Activated CD8-positive, alpha-beta T cell treated with anti-CD3 and anti-CD28 coated beads, Interleukin-2, amount 10 ng/mL, durations not matched to agents 7 days and 5 days (primary cell): Measurements from ENCODE around the gene FHOD1. TPM values are rescaled to one million over a fixed set of nuclear protein-coding genes. Genes with fewer than 3 reads are reported as not detected.

ENCODE experiments used
- ATAC-seq: fragments of 150-1000 bp; cut with Tn5 transposase; one replicate; pipeline ENCODE4 v1.10.0; 2021; ENCODE audit warnings: moderate library complexity
- CTCF ChIA-PET: fragments of 350-600 bp; sonication (Branson Sonifier 250); formaldehyde crosslinking; loops from one replicate; lab custom pipeline; 2021; ENCODE audit warnings: antibody characterized with exemption; lab: Charles Lee
- POLR2A ChIA-PET: fragments of 350-600 bp; sonication (Branson Sonifier 250); formaldehyde crosslinking; loops from one replicate; lab custom pipeline; 2021; ENCODE audit warnings: antibody characterized with exemption; lab: Charles Lee
- DNase-seq: peaks from one replicate; pipeline ENCODE4 v3.0.0-alpha.2; 2020
- H3K27ac Mint-ChIP-seq: one replicate; pipeline ENCODE4 v1.8.0; 2021; ENCODE audit warnings: mild to moderate bottlenecking, mixed read lengths
- H3K27me3 Mint-ChIP-seq: one replicate; pipeline ENCODE4 v1.8.0; 2021; ENCODE audit warnings: low read depth, mixed read lengths
- H3K36me3 Mint-ChIP-seq: one replicate; pipeline ENCODE4 v1.8.0; 2021; ENCODE audit warnings: low read depth, mixed read lengths
- H3K4me1 Mint-ChIP-seq: one replicate; pipeline ENCODE4 v1.8.0; 2021; ENCODE audit warnings: low read depth, mixed read lengths
- H3K4me3 Mint-ChIP-seq: one replicate; pipeline ENCODE4 v1.8.0; 2021; ENCODE audit warnings: mild to moderate bottlenecking, mixed read lengths
- H3K9me3 Mint-ChIP-seq: one replicate; pipeline ENCODE4 v1.8.0; 2022; ENCODE audit warnings: mixed read lengths; ENCODE audit not compliant: insufficient read depth
- total RNA-seq, 2 experiments: library from RNA; stranded (reverse); gene quantifications; one replicate each; pipeline ENCODE4 v1.2.3, GENCODE V29; 2021

FHOD1 gene
- total RNA-seq, 2 experiments from 2014 or later, result 93.4 to 101 TPM

- H3K27me3 Mint-ChIP-seq, result no peaks in the 10 kb centered on the region
- H3K27ac Mint-ChIP-seq, result no peak overlapping the region
- POLR2A ChIA-PET, result interaction anchor here (0.7 to 1.3 kb wide), 2 partner anchors 10 to 428 kb away, joined by 3 to 5 read pairs; no protein-coding TSS in a partner anchor
- peaks cover 46% of the 10 kb centered on the region for H3K36me3 Mint-ChIP-seq
- DNase-seq (no peak), ATAC-seq (no peak)
- H3K9me3 Mint-ChIP-seq, result no peaks in the 10 kb centered on the region
- CTCF ChIA-PET, result no interaction called here
- H3K4me1 Mint-ChIP-seq, result peaks cover 29% of the 10 kb centered on the region
- no peak overlapping the region for H3K4me3 Mint-ChIP-seq
Measured at GRCh38 chr16:67229906-67230808, 17.1 kb downstream of the FHOD1 start.

- no peaks in the 10 kb centered on the region for H3K9me3 Mint-ChIP-seq
- peaks cover 44% of the 10 kb centered on the region for H3K36me3 Mint-ChIP-seq
- peaks cover 41% of the 10 kb centered on the region for H3K4me1 Mint-ChIP-seq
- H3K27ac Mint-ChIP-seq, result no peak overlapping the region
- ChIA-PET POLR2A (no interaction called here), CTCF (interaction anchor here (5.9 kb wide), 1 partner anchor 17 kb away, joined by 64 read pairs; the partner anchor contains the start of genes FHOD1 and SLC9A5)
- no peaks in the 10 kb centered on the region for H3K27me3 Mint-ChIP-seq
- peak overlapping the region; percentile 19 for H3K4me3 Mint-ChIP-seq
- ATAC-seq, result no peak
- no peak for DNase-seq
Measured at GRCh38 chr16:67228905-67229304, 18.4 kb downstream of the FHOD1 start.

GRCh38 chr16:67228034-67228785 is 19.1 kb downstream of the FHOD1 start:
- ATAC-seq (no peak), DNase-seq (no peak)
- Mint-ChIP-seq H3K36me3 (peaks cover 39% of the 10 kb centered on the region), H3K4me3 (peak overlapping the region; percentile 93), H3K9me3 (no peaks in the 10 kb centered on the region), H3K27me3 (no peaks in the 10 kb centered on the region), H3K4me1 (peaks cover 47% of the 10 kb centered on the region), H3K27ac (peak overlapping the region; percentile 94)
- ChIA-PET CTCF (interaction anchor here (1.8 to 5.9 kb wide), 2 partner anchors 13 to 18 kb away, joined by 4 to 64 read pairs; partner anchors contain the start of genes FHOD1 and SLC9A5), POLR2A (interaction anchor here (1.4 to 5.0 kb wide), 6 partner anchors 10 to 36 kb away, joined by 5 to 70 read pairs (median 9); partner anchors contain the start of genes E2F4, FHOD1 and SLC9A5)

GRCh38 chr16:67227567-67227921 is 19.7 kb downstream of the FHOD1 start:
- Mint-ChIP-seq H3K9me3 (no peaks in the 10 kb centered on the region), H3K27ac (peak overlapping the region; percentile 94), H3K27me3 (no peaks in the 10 kb centered on the region), H3K4me3 (peak overlapping the region; percentile 93), H3K4me1 (peaks cover 47% of the 10 kb centered on the region), H3K36me3 (peaks cover 35% of the 10 kb centered on the region)
- ChIA-PET CTCF (interaction anchor here (1.0 to 5.9 kb wide), 9 partner anchors 9 to 274 kb away, joined by 3 to 64 read pairs (median 4); partner anchors contain the start of genes ELMO3, FHOD1 and SLC9A5), POLR2A (interaction anchor here (0.6 to 5.0 kb wide), 12 partner anchors 8 to 228 kb away, joined by 3 to 70 read pairs (median 5); partner anchors contain the start of genes E2F4, FHOD1 and SLC9A5)
- no peak for ATAC-seq
- no peak for DNase-seq

GRCh38 chr16:67226804-67227566 is 20.3 kb downstream of the FHOD1 start, which contains the start of gene TMEM208:
Gene TMEM208 (plus strand): TSS chr16:67227130. CDS start chr16:67227219, 89 bp downstream.
- Mint-ChIP-seq H3K27me3 (no peaks in the 10 kb centered on the region), H3K4me1 (peaks cover 47% of the 10 kb centered on the region), H3K27ac (peak within 1 kb of the TSS; percentile 94), H3K4me3 (peak within 1 kb of the TSS; percentile 93), H3K9me3 (no peaks in the 10 kb centered on the region), H3K36me3 (peaks cover 32% of the 10 kb centered on the region)
- ChIA-PET POLR2A (interaction anchor here (0.6 to 5.0 kb wide), 13 partner anchors 8 to 228 kb away, joined by 3 to 70 read pairs (median 5); partner anchors contain the start of genes E2F4, FHOD1 and SLC9A5), CTCF (interaction anchor here (0.7 to 5.9 kb wide), 13 partner anchors 9 to 273 kb away, joined by 3 to 64 read pairs (median 3); partner anchors contain the start of genes ELMO3, FHOD1 and SLC9A5)
- DNase-seq, result peak; percentile 99
- ATAC-seq, result peak; percentile 98

- peak overlapping the region; percentile 93 for H3K4me3 Mint-ChIP-seq
- DNase-seq, result no peak
- H3K27ac Mint-ChIP-seq, result peak overlapping the region; percentile 79
- peaks cover 47% of the 10 kb centered on the region for H3K4me1 Mint-ChIP-seq
- ChIA-PET POLR2A (interaction anchor here (1.0 to 5.0 kb wide), 10 partner anchors 9 to 213 kb away, joined by 3 to 70 read pairs (median 6); partner anchors contain the start of genes E2F4, FHOD1 and SLC9A5), CTCF (interaction anchor here (0.7 to 5.9 kb wide), 13 partner anchors 10 to 272 kb away, joined by 3 to 64 read pairs (median 3); partner anchors contain the start of genes ELMO3, FHOD1 and SLC9A5)
- H3K9me3 Mint-ChIP-seq, result no peaks in the 10 kb centered on the region
- H3K36me3 Mint-ChIP-seq, result peaks cover 30% of the 10 kb centered on the region
- no peak for ATAC-seq
- H3K27me3 Mint-ChIP-seq, result no peaks in the 10 kb centered on the region
Measured at GRCh38 chr16:67226295-67226803, 20.9 kb downstream of the FHOD1 start.

- Mint-ChIP-seq H3K27ac (peak overlapping the region; percentile 13), H3K9me3 (no peaks in the 10 kb centered on the region), H3K4me3 (no peak overlapping the region), H3K27me3 (no peaks in the 10 kb centered on the region), H3K36me3 (peaks cover 9% of the 10 kb centered on the region), H3K4me1 (peaks cover 47% of the 10 kb centered on the region)
- ChIA-PET CTCF (interaction anchor here (1.5 to 5.9 kb wide), 2 partner anchors 22 to 39 kb away, joined by 6 to 64 read pairs; partner anchors contain the start of genes FHOD1 and SLC9A5), POLR2A (interaction anchor here (1.2 to 5.0 kb wide), 2 partner anchors 11 to 22 kb away, joined by 3 to 70 read pairs; partner anchors contain the start of genes FHOD1 and SLC9A5)
- DNase-seq (no peak), ATAC-seq (no peak)
Measured at GRCh38 chr16:67223992-67224391, 23.3 kb downstream of the FHOD1 start.

GRCh38 chr16:67216612-67217490 is 30.4 kb downstream of the FHOD1 start:
- CTCF ChIA-PET, result no interaction called here
- no peak for DNase-seq

GRCh38 chr16:67215706-67216105 is 31.6 kb downstream of the FHOD1 start:
- H3K27me3 Mint-ChIP-seq, result no peaks in the 10 kb centered on the region
- H3K4me3 Mint-ChIP-seq, result no peak overlapping the region
- H3K9me3 Mint-ChIP-seq, result no peaks in the 10 kb centered on the region
- CTCF ChIA-PET, result no interaction called here
- ATAC-seq (no peak), DNase-seq (no peak)
- H3K4me1 Mint-ChIP-seq, result peaks cover 15% of the 10 kb centered on the region
- H3K27ac Mint-ChIP-seq, result no peak overlapping the region
- POLR2A ChIA-PET, result no interaction called here
- no peaks in the 10 kb centered on the region for H3K36me3 Mint-ChIP-seq

More at GRCh38 chr16:67216612-67217490, 30.4 kb downstream of the FHOD1 start:
- no peaks in the 10 kb centered on the region for H3K9me3 Mint-ChIP-seq
- H3K27me3 Mint-ChIP-seq, result no peaks in the 10 kb centered on the region
- peak overlapping the region; percentile 8 for H3K27ac Mint-ChIP-seq
- no peak overlapping the region for H3K4me3 Mint-ChIP-seq
- no peak for ATAC-seq
- peaks cover 13% of the 10 kb centered on the region for H3K4me1 Mint-ChIP-seq
- no peaks in the 10 kb centered on the region for H3K36me3 Mint-ChIP-seq
- POLR2A ChIA-PET, result interaction anchor here (0.6 kb wide), 1 partner anchor 469 kb away, joined by 4 read pairs; no protein-coding TSS in a partner anchor
